ENCODE data around the gene PGD.
"Not testable (repeated sequence)": the region's sequence is repeated elsewhere in the genome, so short reads cannot be mapped to it uniquely, and the experiment has no call there.

PGD gene

DNA sequence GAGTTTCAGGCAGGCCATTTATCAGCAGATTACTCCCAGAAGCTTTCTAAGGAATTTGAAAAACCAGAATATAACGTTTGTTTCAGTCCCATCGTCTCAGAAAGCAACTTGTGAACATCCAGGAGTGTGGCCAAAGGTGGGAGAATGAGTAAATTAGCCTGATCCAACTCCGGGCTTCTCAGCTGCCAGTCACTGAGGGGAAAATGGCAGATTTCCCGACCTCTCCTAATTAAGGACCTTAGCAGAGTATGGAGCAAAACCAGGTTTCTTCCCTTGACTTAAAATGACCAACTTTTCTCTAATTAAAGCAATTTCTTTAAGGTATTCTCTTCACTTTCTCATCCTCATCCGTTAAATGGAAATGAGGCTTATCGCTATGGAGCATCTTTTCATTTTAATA lies 52.0 kb downstream of the PGD start:
- H3K9me3 ChIP-seq (ENCODE audit: insufficient read depth, low read length, severe bottlenecking), result no peaks in the 10 kb centered on the region
- no peak for DNase-seq
- no peaks in the 10 kb centered on the region for H3K4me1 ChIP-seq (ENCODE audit: insufficient read depth, low read length)
- H2AFZ ChIP-seq (ENCODE audit: low read depth, low read length), result no peak overlapping the region
- H3K36me3 ChIP-seq (ENCODE audit: insufficient read depth, low read length), result no peaks in the 10 kb centered on the region
- no peak for ATAC-seq (ENCODE audit: insufficient read depth, low read depth)
- H4K20me1 ChIP-seq (ENCODE audit: insufficient read depth, low read length), result no peaks in the 10 kb centered on the region
- H3K9ac ChIP-seq (ENCODE audit: low read depth, low read length), result no peak overlapping the region
- H3K27me3 ChIP-seq (ENCODE audit: insufficient read depth, low read length, poor library complexity), result no peaks in the 10 kb centered on the region
- no peak overlapping the region for H3K27ac ChIP-seq (ENCODE audit: low read length)
- H3K4me2 ChIP-seq (ENCODE audit: insufficient read depth, low read length), result no peak overlapping the region
- TF ChIP-seq EZH2 (IDR thresholded peaks at IDR 0.05; ENCODE audit: borderline replicate concordance, low read depth, low read length, severe bottlenecking), result no peak
- H3K79me2 ChIP-seq (ENCODE audit: insufficient read depth, low read length), result no peaks in the 10 kb centered on the region
- H3K4me3 ChIP-seq (ENCODE audit: low read depth in 1 of 2, low read length in 2 of 2), result no peak overlapping the region

- no peak for ATAC-seq (ENCODE audit: insufficient read depth, low read depth)
- H3K4me3 ChIP-seq (ENCODE audit: low read depth in 1 of 2, low read length in 2 of 2), result no peak overlapping the region
These were observed 52.4 kb downstream of the PGD start for GRCh38 chr1:10451287-10451686.

GRCh38 chr1:10456048-10456447 lies 57.2 kb downstream of the PGD start:
- DNase-seq (no peak), ATAC-seq (ENCODE audit: insufficient read depth, low read depth) (no peak)
- Histone ChIP-seq H3K9ac (ENCODE audit: low read depth, low read length) (no peak overlapping the region), H3K4me2 (ENCODE audit: insufficient read depth, low read length) (no peak overlapping the region), H3K79me2 (ENCODE audit: insufficient read depth, low read length) (no peaks in the 10 kb centered on the region), H3K4me3 (ENCODE audit: low read depth in 1 of 2, low read length in 2 of 2) (no peak overlapping the region), H3K27me3 (ENCODE audit: insufficient read depth, low read length, poor library complexity) (no peaks in the 10 kb centered on the region), H4K20me1 (ENCODE audit: insufficient read depth, low read length) (no peaks in the 10 kb centered on the region), H2AFZ (ENCODE audit: low read depth, low read length) (no peak overlapping the region), H3K27ac (ENCODE audit: low read length) (no peak overlapping the region), H3K4me1 (ENCODE audit: insufficient read depth, low read length) (no peaks in the 10 kb centered on the region), H3K9me3 (ENCODE audit: insufficient read depth, low read length, severe bottlenecking) (no peaks in the 10 kb centered on the region), H3K36me3 (ENCODE audit: insufficient read depth, low read length) (peaks cover 14% of the 10 kb centered on the region; the same call in 1 of the 2 replicates)
- no peak for TF ChIP-seq EZH2 (IDR thresholded peaks at IDR 0.05; ENCODE audit: borderline replicate concordance, low read depth, low read length, severe bottlenecking)
- TF ChIP-seq, protein P1, sequence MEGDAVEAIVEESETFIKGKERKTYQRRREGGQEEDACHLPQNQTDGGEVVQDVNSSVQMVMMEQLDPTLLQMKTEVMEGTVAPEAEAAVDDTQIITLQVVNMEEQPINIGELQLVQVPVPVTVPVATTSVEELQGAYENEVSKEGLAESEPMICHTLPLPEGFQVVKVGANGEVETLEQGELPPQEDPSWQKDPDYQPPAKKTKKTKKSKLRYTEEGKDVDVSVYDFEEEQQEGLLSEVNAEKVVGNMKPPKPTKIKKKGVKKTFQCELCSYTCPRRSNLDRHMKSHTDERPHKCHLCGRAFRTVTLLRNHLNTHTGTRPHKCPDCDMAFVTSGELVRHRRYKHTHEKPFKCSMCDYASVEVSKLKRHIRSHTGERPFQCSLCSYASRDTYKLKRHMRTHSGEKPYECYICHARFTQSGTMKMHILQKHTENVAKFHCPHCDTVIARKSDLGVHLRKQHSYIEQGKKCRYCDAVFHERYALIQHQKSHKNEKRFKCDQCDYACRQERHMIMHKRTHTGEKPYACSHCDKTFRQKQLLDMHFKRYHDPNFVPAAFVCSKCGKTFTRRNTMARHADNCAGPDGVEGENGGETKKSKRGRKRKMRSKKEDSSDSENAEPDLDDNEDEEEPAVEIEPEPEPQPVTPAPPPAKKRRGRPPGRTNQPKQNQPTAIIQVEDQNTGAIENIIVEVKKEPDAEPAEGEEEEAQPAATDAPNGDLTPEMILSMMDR (IDR thresholded peaks at IDR 0.05; ENCODE audit: borderline replicate concordance, extremely low read depth, low read length, poor library complexity, severe bottlenecking), result no peak

More at GRCh38 chr1:10451287-10451686, 52.4 kb downstream of the PGD start:
- Histone ChIP-seq H3K27ac (ENCODE audit: low read length) (no peak overlapping the region), H3K4me2 (ENCODE audit: insufficient read depth, low read length) (no peak overlapping the region), H3K9ac (ENCODE audit: low read depth, low read length) (no peak overlapping the region), H3K4me1 (ENCODE audit: insufficient read depth, low read length) (no peaks in the 10 kb centered on the region), H3K9me3 (ENCODE audit: insufficient read depth, low read length, severe bottlenecking) (no peaks in the 10 kb centered on the region), H4K20me1 (ENCODE audit: insufficient read depth, low read length) (no peaks in the 10 kb centered on the region), H3K36me3 (ENCODE audit: insufficient read depth, low read length) (no peaks in the 10 kb centered on the region; the same call in 1 of the 2 replicates), H3K27me3 (ENCODE audit: insufficient read depth, low read length, poor library complexity) (no peaks in the 10 kb centered on the region), H2AFZ (ENCODE audit: low read depth, low read length) (no peak overlapping the region), H3K79me2 (ENCODE audit: insufficient read depth, low read length) (no peaks in the 10 kb centered on the region)
- no peak for DNase-seq
- TF ChIP-seq, protein P1 (IDR thresholded peaks at IDR 0.05; ENCODE audit: borderline replicate concordance, extremely low read depth, low read length, poor library complexity, severe bottlenecking), result no peak
- no peak for TF ChIP-seq EZH2 (IDR thresholded peaks at IDR 0.05; ENCODE audit: borderline replicate concordance, low read depth, low read length, severe bottlenecking)

- H3K9me3 ChIP-seq (ENCODE audit: insufficient read depth, low read length, severe bottlenecking), result no peaks in the 10 kb centered on the region
- H3K79me2 ChIP-seq (ENCODE audit: insufficient read depth, low read length), result no peaks in the 10 kb centered on the region
- no peak overlapping the region for H3K27ac ChIP-seq (ENCODE audit: low read length)
- no peaks in the 10 kb centered on the region for H3K27me3 ChIP-seq (ENCODE audit: insufficient read depth, low read length, poor library complexity)
- H3K9ac ChIP-seq (ENCODE audit: low read depth, low read length), result no peak overlapping the region
- TF ChIP-seq, protein P1 (IDR thresholded peaks at IDR 0.05; ENCODE audit: borderline replicate concordance, extremely low read depth, low read length, poor library complexity, severe bottlenecking), result no peak
- no peak for TF ChIP-seq EZH2 (IDR thresholded peaks at IDR 0.05; ENCODE audit: borderline replicate concordance, low read depth, low read length, severe bottlenecking)
- DNase-seq (no peak), ATAC-seq (ENCODE audit: insufficient read depth, low read depth) (no peak)
- H3K36me3 ChIP-seq (ENCODE audit: insufficient read depth, low read length), result peaks cover 20% of the 10 kb centered on the region
- no peaks in the 10 kb centered on the region for H4K20me1 ChIP-seq (ENCODE audit: insufficient read depth, low read length)
- H2AFZ ChIP-seq (ENCODE audit: low read depth, low read length), result no peak overlapping the region
- H3K4me3 ChIP-seq (ENCODE audit: low read depth in 1 of 2, low read length in 2 of 2), result no peak overlapping the region
- H3K4me2 ChIP-seq (ENCODE audit: insufficient read depth, low read length), result no peak overlapping the region
- H3K4me1 ChIP-seq (ENCODE audit: insufficient read depth, low read length), result no peaks in the 10 kb centered on the region
These were observed 57.8 kb downstream of the PGD start for GRCh38 chr1:10456661-10457060.

GRCh38 chr1:10457462-10457861 lies 58.6 kb downstream of the PGD start:
- H2AFZ ChIP-seq (ENCODE audit: low read depth, low read length); H3K27me3 ChIP-seq (ENCODE audit: insufficient read depth, low read length, poor library complexity); ATAC-seq (ENCODE audit: insufficient read depth, low read depth); H3K4me1 ChIP-seq (ENCODE audit: insufficient read depth, low read length); H3K9ac ChIP-seq (ENCODE audit: low read depth, low read length); H4K20me1 ChIP-seq (ENCODE audit: insufficient read depth, low read length); DNase-seq; H3K4me3 ChIP-seq (ENCODE audit: low read depth in 1 of 2, low read length in 2 of 2); H3K9me3 ChIP-seq (ENCODE audit: insufficient read depth, low read length, severe bottlenecking); H3K4me2 ChIP-seq (ENCODE audit: insufficient read depth, low read length); H3K27ac ChIP-seq (ENCODE audit: low read length); H3K79me2 ChIP-seq (ENCODE audit: insufficient read depth, low read length): not testable (repeated sequence)
- peaks cover 25% of the 10 kb centered on the region for H3K36me3 ChIP-seq (ENCODE audit: insufficient read depth, low read length)
